Loucy (cell line): Measurements from ENCODE around the gene COPS2.

ENCODE experiments used
- EZH2phosphoT487 ChIP-seq: fragments of 200-600 bp; IDR thresholded peaks from 2 replicates; pipeline ENCODE4 v1.6.1; 2018; ENCODE audit warnings: antibody characterized with exemption, mild to moderate bottlenecking, moderate library complexity, borderline replicate concordance
- TF ChIP-seq, protein P1 (sequence below): fragments of 200-600 bp; sonication (generic); conservative IDR thresholded peaks from 2 replicates; pipeline ENCODE4 v1.5.1; 2014; ENCODE audit warnings: mild to moderate bottlenecking, antibody characterized with exemption, low read length

DNA sequence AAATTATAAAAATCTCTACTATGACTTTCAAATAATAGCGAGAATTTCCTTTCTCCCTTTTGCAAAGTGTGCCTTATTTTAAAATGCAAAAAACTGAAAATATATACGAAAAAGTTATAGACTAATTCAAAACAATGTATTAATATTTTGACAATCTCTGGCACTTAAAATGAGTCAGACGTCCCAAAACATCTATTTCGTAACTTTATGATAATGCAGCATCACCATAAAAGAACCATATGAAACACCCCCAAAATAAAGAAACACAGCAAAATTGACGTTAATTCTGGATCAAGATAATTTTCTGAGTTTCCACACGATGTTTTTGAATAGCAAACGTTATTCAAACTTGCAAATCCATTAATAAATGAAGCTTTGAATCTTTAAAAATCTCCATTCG, 1.0 kb downstream of the COPS2 start:
- TF ChIP-seq, protein P1, sequence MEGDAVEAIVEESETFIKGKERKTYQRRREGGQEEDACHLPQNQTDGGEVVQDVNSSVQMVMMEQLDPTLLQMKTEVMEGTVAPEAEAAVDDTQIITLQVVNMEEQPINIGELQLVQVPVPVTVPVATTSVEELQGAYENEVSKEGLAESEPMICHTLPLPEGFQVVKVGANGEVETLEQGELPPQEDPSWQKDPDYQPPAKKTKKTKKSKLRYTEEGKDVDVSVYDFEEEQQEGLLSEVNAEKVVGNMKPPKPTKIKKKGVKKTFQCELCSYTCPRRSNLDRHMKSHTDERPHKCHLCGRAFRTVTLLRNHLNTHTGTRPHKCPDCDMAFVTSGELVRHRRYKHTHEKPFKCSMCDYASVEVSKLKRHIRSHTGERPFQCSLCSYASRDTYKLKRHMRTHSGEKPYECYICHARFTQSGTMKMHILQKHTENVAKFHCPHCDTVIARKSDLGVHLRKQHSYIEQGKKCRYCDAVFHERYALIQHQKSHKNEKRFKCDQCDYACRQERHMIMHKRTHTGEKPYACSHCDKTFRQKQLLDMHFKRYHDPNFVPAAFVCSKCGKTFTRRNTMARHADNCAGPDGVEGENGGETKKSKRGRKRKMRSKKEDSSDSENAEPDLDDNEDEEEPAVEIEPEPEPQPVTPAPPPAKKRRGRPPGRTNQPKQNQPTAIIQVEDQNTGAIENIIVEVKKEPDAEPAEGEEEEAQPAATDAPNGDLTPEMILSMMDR: no peak
- TF ChIP-seq EZH2phosphoT487: no peak
